HepG2 (cell line): Measurements from ENCODE around the gene PGC. TPM values are rescaled to one million over a fixed set of nuclear protein-coding genes. Genes with fewer than 3 reads are reported as not detected.
A peak's percentile ranks its signal among the peaks of the same experiment; 100 is the strongest.

Experiments used
- ATAC-seq: fragments of 200-7000 bp; cut with Tn5 transposase; 3 replicates; pipeline ENCODE4 v1.9.1; 2020; ENCODE audit warnings: mild to moderate bottlenecking, moderate library complexity
- BruUV-seq: library from RNA; stranded (reverse); fragments of 400-500 nt; replicated peaks from 2 replicates; lab custom pipeline; 2021; lab: Mats Ljungman, UMichigan
- CTCF ChIA-PET: fragments of 300-600 bp; formaldehyde crosslinking; extraction: SDS; loops from one replicate; lab custom pipeline; 2021; ENCODE audit warnings: low total read pairs, inconsistent platforms, low intra/inter-chr PET ratio; lab: Yijun Ruan, JAX
- POLR2A ChIA-PET: fragments of 350-600 bp; sonication (Branson Sonifier 250); formaldehyde crosslinking; loops from one replicate; lab custom pipeline; 2020; ENCODE audit warnings: antibody characterized with exemption, inconsistent platforms; lab: Yijun Ruan, JAX
- DNase-seq: peaks from one replicate; pipeline ENCODE4 v3.0.0-alpha.2; 2015; ENCODE audit warnings: low spot score
- FAIRE-seq: peaks from 3 replicates; lab custom pipeline; 2011; peaks lifted over from hg19 to GRCh38; lab: Jason Lieb, UNC
- H2AFZ ChIP-seq: one replicate; pipeline ENCODE4 v1.6.1; 2011; ENCODE audit warnings: low read length, inconsistent platforms
- H3K27ac ChIP-seq: fragments of 300-600 bp; 3 replicates; pipeline ENCODE4 v1.8.0; 2011; ENCODE audit warnings: mixed run types, mild to moderate bottlenecking, mixed read lengths, low read length, inconsistent platforms; ENCODE audit not compliant: insufficient read depth; ENCODE audit errors: extremely low read length
- H3K27me3 ChIP-seq, 2 experiments: fragments of 200-600 bp in 1 of 2; 2 replicates in 1 of 2; 3 replicates in 1 of 2; pipeline versions ENCODE4 v1.6.0 to v1.8.0; 2011; ENCODE audit warnings: low read length in 2 of 2, mild to moderate bottlenecking in 2 of 2, moderate library complexity in 2 of 2, inconsistent platforms in 1 of 2; ENCODE audit not compliant: insufficient read depth in 2 of 2, control insufficient read depth in 1 of 2
- H3K36me3 ChIP-seq, 2 experiments: fragments of 200-600 bp in 1 of 2; replicated peaks in 1 of 2; 2 replicates in 1 of 2; 3 replicates in 1 of 2; pipeline versions ENCODE4 v1.5.1 to v1.8.0; 2011; ENCODE audit warnings: low read length in 2 of 2, inconsistent platforms in 1 of 2; ENCODE audit not compliant: insufficient read depth in 2 of 2, control insufficient read depth in 1 of 2
- H3K4me1 ChIP-seq: 2 replicates; pipeline ENCODE4 v1.5.1; 2012; ENCODE audit warnings: low read length, inconsistent platforms; ENCODE audit not compliant: insufficient read depth
- H3K4me2 ChIP-seq: 2 replicates; pipeline ENCODE4 v1.6.0; 2011; ENCODE audit warnings: low read depth, low read length, inconsistent platforms
- H3K4me3 ChIP-seq, 3 experiments: fragments of 200-600 bp in 1 of 3; sonication (generic), shearing (Covaris generic) in 1 of 3; replicated peaks in 1 of 3; 2 replicates each; pipeline ENCODE4 v1.5.1; 2011 to 2016; ENCODE audit warnings: low read length in 3 of 3, inconsistent platforms in 2 of 3, low read depth in 2 of 3, mild to moderate bottlenecking in 2 of 3, control low read depth in 1 of 3, mixed read lengths in 1 of 3; ENCODE audit not compliant: insufficient read depth in 1 of 3
- H3K79me2 ChIP-seq: one replicate; pipeline ENCODE4 v1.6.1; 2011; ENCODE audit warnings: low read length, inconsistent platforms; ENCODE audit not compliant: insufficient read depth
- H3K9ac ChIP-seq: 2 replicates; pipeline ENCODE4 v1.6.0; 2011; ENCODE audit warnings: mild to moderate bottlenecking, low read depth, low read length, inconsistent platforms; ENCODE audit not compliant: insufficient read depth
- H3K9me3 ChIP-seq: 2 replicates; pipeline ENCODE4 v1.5.1; 2012; ENCODE audit warnings: mild to moderate bottlenecking, low read length
- H4K20me1 ChIP-seq: 2 replicates; pipeline ENCODE4 v1.6.0; 2011; ENCODE audit warnings: inconsistent platforms, mild to moderate bottlenecking, low read length, moderate library complexity; ENCODE audit not compliant: insufficient read depth
- AGO2 ChIP-seq: fragments of 200-400 bp; formaldehyde crosslinking; optimal IDR thresholded peaks from 2 replicates; pipeline ENCODE3; 2017; ENCODE audit warnings: mild to moderate bottlenecking, low read depth, low read length, moderate library complexity
- ATAD3A ChIP-seq: sonication (generic); formaldehyde crosslinking; IDR thresholded peaks from 2 replicates; pipeline ENCODE4 v1.4.0; 2020; ENCODE audit warnings: missing genetic modification reagents
- CBX2 ChIP-seq, 2 experiments: fragments of 200-600 bp in 1 of 2; sonication (generic); formaldehyde crosslinking in 1 of 2; IDR thresholded peaks; 2 replicates each; pipeline versions ENCODE4 v1.7.0 to v1.8.1; 2018 to 2022; ENCODE audit warnings: low read depth in 2 of 2, low read length in 1 of 2, mild to moderate bottlenecking in 1 of 2, missing genetic modification reagents in 1 of 2
- POLR2A ChIP-seq, 2 experiments: IDR thresholded peaks; 2 replicates each; pipeline ENCODE4 v1.6.1; 2011; ENCODE audit warnings: low read depth in 2 of 2, low read length in 2 of 2, mild to moderate bottlenecking in 1 of 2, moderate library complexity in 1 of 2; ENCODE audit not compliant: insufficient read depth in 1 of 2
- RBFOX2 ChIP-seq: fragments of 200-400 bp; formaldehyde crosslinking; IDR thresholded peaks from 2 replicates; pipeline ENCODE4 v1.6.1; 2017; ENCODE audit warnings: low read depth, mild to moderate bottlenecking, low read length
- RBM22 ChIP-seq: fragments of 200-400 bp; formaldehyde crosslinking; optimal IDR thresholded peaks from 2 replicates; pipeline ENCODE3; 2017; ENCODE audit warnings: mild to moderate bottlenecking, low read length, moderate library complexity
- TRIM24 ChIP-seq: sonication (generic); formaldehyde crosslinking; IDR thresholded peaks from 2 replicates; pipeline ENCODE4 v1.8.0; 2022; ENCODE audit warnings: mild to moderate bottlenecking, missing genetic modification reagents
- ZBTB33 ChIP-seq: sonication (generic); formaldehyde crosslinking; IDR thresholded peaks from 2 replicates; pipeline ENCODE4 v1.4.0; 2020; ENCODE audit warnings: missing genetic modification reagents
- ZFP37 ChIP-seq: sonication (generic); formaldehyde crosslinking; IDR thresholded peaks from 2 replicates; pipeline ENCODE4 v1.4.0; 2020; ENCODE audit warnings: missing genetic modification reagents, borderline replicate concordance
- ZNF407 ChIP-seq: sonication (generic); formaldehyde crosslinking; IDR thresholded peaks from one replicate; pipeline ENCODE4 v1.5.1; 2020; ENCODE audit warnings: mild to moderate bottlenecking, missing genetic modification reagents; ENCODE audit errors: not compliant biosample characterization
- WGBS: methylation state at CpG from one replicate; pipeline ENCODE4 v1.1.6; 2017; ENCODE audit warnings: low lambda C conversion rate; 5-methylcytosine and 5-hydroxymethylcytosine counted together
- in situ Hi-C: cut with HindIII; loops from 2 replicates; pipeline ENCODE4 v1.10.0; 2017; ENCODE audit warnings: low pct_unique_long_range_greater_than_20kb; ENCODE audit not compliant: extremely low pct_ligation_motif_present
- intact Hi-C: fragments of 100-400 bp; cut with micrococcal nuclease; formaldehyde crosslinking; loops from one replicate; pipeline ENCODE4 v1.10.0; 2022; ENCODE audit not compliant: unreplicated experiment
- polyA plus RNA-seq, 8 experiments: library from polyadenylated mRNA; depleted of rRNA in 3 of 8; stranded (reverse) in 7 of 8; unstranded in 1 of 8; fragments of >200 nt; fragmentation: Illumina TruSeq in 4 of 8; extraction: Trizol in 4 of 8; gene quantifications; 2 replicates each; pipeline versions ENCODE4 v1.2.1 to v1.2.3, GENCODE V29; 2011 to 2016; ENCODE audit warnings: low read depth in 4 of 8, missing spikeins in 1 of 8, mixed read lengths in 1 of 8; ENCODE audit not compliant: insufficient read depth in 1 of 8
- total RNA-seq, 5 experiments: library from RNA; depleted of rRNA; stranded (reverse); fragments of >200 nt; fragmentation: Illumina TruSeq; extraction: Trizol; gene quantifications; 2 replicates each; pipeline ENCODE4 v1.2.3, GENCODE V29; 2016; ENCODE audit warnings: low read depth in 1 of 5
- TF ChIP-seq, protein P1 (sequence below): sonication (generic); formaldehyde crosslinking; conservative IDR thresholded peaks from 2 replicates; pipeline ENCODE4 v1.8.1; 2023; ENCODE audit warnings: missing genetic modification reagents

The PGC gene
- total and polyA plus RNA-seq, 2 of the 13 experiments (the other 11 are each of a cell fraction or from before 2014, with no cell fraction given) = 426 to 502 TPM

- TF ChIP-seq RBFOX2 (0 out of 2 replicates have a peak, but pooled peaks have one; percentile 14), ATAD3A (CRISPR knock-in tag) (no peak), RBM22 (peak; percentile 85), ZFP37 (CRISPR knock-in tag) (no peak), AGO2 (peak; percentile 8), CBX2 (IDR thresholded peaks at IDR 0.05; ENCODE audit: low read depth, low read length) (no peak), CBX2 (CRISPR knock-in tag; IDR thresholded peaks at IDR 0.05; ENCODE audit: low read depth) (no peak), ZBTB33 (peak; percentile 19; the same call in 1 of the 2 replicates), POLR2A (IDR thresholded peaks at IDR 0.05; ENCODE audit: insufficient read depth in 1 of 2, low read depth in 2 of 2, low read length in 2 of 2) (peak in 1 of 2 experiments; percentile 38; a peak in 1 of 4 replicates)
- TF ChIP-seq, protein P1, sequence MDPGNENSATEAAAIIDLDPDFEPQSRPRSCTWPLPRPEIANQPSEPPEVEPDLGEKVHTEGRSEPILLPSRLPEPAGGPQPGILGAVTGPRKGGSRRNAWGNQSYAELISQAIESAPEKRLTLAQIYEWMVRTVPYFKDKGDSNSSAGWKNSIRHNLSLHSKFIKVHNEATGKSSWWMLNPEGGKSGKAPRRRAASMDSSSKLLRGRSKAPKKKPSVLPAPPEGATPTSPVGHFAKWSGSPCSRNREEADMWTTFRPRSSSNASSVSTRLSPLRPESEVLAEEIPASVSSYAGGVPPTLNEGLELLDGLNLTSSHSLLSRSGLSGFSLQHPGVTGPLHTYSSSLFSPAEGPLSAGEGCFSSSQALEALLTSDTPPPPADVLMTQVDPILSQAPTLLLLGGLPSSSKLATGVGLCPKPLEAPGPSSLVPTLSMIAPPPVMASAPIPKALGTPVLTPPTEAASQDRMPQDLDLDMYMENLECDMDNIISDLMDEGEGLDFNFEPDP (CRISPR knock-in tag) = no peak
Measured at GRCh38 chr6:41791984-41792383, 44.8 kb upstream of the PGC start (continued).

DNA sequence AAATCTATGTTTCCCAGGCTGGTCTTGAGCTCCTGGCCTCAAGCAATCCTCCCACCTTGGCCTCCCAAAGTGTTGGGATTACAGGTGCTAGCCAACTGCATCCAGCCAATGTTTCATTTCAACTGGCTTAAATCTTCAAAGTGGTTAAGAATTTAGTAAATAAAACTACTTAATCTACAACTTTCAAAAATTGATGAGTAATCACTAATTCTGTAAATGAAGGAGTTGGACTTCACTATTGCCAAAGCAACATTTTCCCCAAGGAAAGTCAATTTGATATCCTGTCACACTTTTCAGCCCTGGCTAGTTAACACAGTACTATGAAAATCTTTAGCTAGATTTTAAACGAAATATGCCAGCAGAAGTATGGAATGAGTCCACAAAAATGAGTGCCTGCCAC, 44.1 kb upstream of the PGC start:
- H3K27me3 ChIP-seq = no peaks in the 10 kb centered on the region; a peak in 2 of 5 replicates
- no peak overlapping the region for H3K4me2 ChIP-seq
- H4K20me1 ChIP-seq = no peaks in the 10 kb centered on the region
- H3K36me3 ChIP-seq = peaks cover 12 to 43% of the 10 kb centered on the region in 2 experiments
- no peak for DNase-seq
- no peak for FAIRE-seq
- H3K9ac ChIP-seq = no peak overlapping the region
- BruUV-seq = no TSS peak
- H3K9me3 ChIP-seq = no peaks in the 10 kb centered on the region
- H3K4me3 ChIP-seq = no peak overlapping the region
- CTCF ChIA-PET = no interaction called here
- peaks cover 20% of the 10 kb centered on the region for H3K79me2 ChIP-seq
- H3K4me1 ChIP-seq = peaks cover 19% of the 10 kb centered on the region
- in situ Hi-C loops = loop anchor here (25.0 kb wide), 1 partner anchor 421 kb away; the partner anchor contains the start of gene MRPS10
- WGBS = 82% methylated on average over 1 of the region's 1 CpG
- no peak for ATAC-seq
- no peak overlapping the region for H3K27ac ChIP-seq
- intact Hi-C loops = no loop called here
- no peak overlapping the region for H2AFZ ChIP-seq
- POLR2A ChIA-PET = interaction anchor here (0.6 to 1.3 kb wide), 2 partner anchors 49 to 57 kb away, joined by 3 read pairs; no protein-coding TSS in a partner anchor
- TF ChIP-seq ZNF407 (no peak), TRIM24 (CRISPR knock-in tag) (no peak)
